Activated CD8-positive, alpha-beta memory T cell treated with anti-CD3 and anti-CD28 coated beads, Interleukin-2, amount 10 ng/mL, durations not matched to agents 7 days and 5 days (primary cell): Measurements from ENCODE around the gene MTPN. TPM values are rescaled to one million over a fixed set of nuclear protein-coding genes. Genes with fewer than 3 reads are reported as not detected.

ENCODE experiments used
- ATAC-seq: fragments of 150-1000 bp; cut with Tn5 transposase; one replicate; pipeline ENCODE4 v1.10.0; 2021; ENCODE audit warnings: moderate library complexity
- CTCF ChIA-PET: fragments of 350-600 bp; sonication (Branson Sonifier 250); formaldehyde crosslinking; loops from one replicate; lab custom pipeline; 2021; ENCODE audit warnings: antibody characterized with exemption; lab: Charles Lee
- DNase-seq: peaks from one replicate; pipeline ENCODE4 v3.0.0-alpha.2; 2020
- H3K27ac Mint-ChIP-seq: one replicate; pipeline ENCODE4 v1.8.0; 2021; ENCODE audit warnings: mild to moderate bottlenecking, mixed read lengths
- H3K27me3 Mint-ChIP-seq: one replicate; pipeline ENCODE4 v1.8.0; 2021; ENCODE audit warnings: mixed read lengths
- H3K36me3 Mint-ChIP-seq: one replicate; pipeline ENCODE4 v1.8.0; 2021; ENCODE audit warnings: mild to moderate bottlenecking, mixed read lengths
- H3K4me1 Mint-ChIP-seq: one replicate; pipeline ENCODE4 v1.8.0; 2021; ENCODE audit warnings: mixed read lengths
- H3K4me3 Mint-ChIP-seq: one replicate; pipeline ENCODE4 v1.8.0; 2021; ENCODE audit warnings: mild to moderate bottlenecking, moderate library complexity, mixed read lengths
- H3K9me3 Mint-ChIP-seq: one replicate; pipeline ENCODE4 v1.8.0; 2022; ENCODE audit warnings: low read depth, mixed read lengths
- total RNA-seq, 2 experiments: library from RNA; stranded (reverse); gene quantifications; one replicate each; pipeline ENCODE4 v1.2.3, GENCODE V29; 2021

Gene MTPN
- total RNA-seq, 2 experiments from 2014 or later, result 86.1 to 109 TPM

DNA sequence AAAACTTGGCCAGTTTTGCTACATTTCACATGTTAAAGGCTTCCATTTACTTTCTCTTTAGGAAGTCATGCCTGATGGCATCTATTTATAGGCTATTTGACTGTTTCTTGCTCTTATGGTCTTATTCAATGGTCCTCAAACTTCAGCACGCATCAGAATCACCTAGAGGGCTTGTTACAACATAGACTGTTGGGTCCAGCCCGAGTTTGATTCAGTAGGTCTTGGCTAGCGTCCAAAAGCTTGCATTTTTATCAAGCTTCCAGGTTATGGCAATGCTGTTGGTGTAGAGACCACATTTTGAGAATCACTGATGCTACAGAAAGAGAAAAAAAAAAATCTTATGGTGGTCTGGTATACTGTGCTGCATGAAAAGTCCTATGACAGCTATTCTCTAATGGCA is 51.9 kb downstream of the MTPN start:
- ATAC-seq, result no peak
- Mint-ChIP-seq H3K4me3 (no peak overlapping the region), H3K27ac (no peak overlapping the region), H3K9me3 (no peaks in the 10 kb centered on the region), H3K4me1 (peaks cover 2% of the 10 kb centered on the region), H3K27me3 (no peaks in the 10 kb centered on the region), H3K36me3 (peaks cover 22% of the 10 kb centered on the region)
- CTCF ChIA-PET, result no interaction called here
- DNase-seq, result no peak

DNA sequence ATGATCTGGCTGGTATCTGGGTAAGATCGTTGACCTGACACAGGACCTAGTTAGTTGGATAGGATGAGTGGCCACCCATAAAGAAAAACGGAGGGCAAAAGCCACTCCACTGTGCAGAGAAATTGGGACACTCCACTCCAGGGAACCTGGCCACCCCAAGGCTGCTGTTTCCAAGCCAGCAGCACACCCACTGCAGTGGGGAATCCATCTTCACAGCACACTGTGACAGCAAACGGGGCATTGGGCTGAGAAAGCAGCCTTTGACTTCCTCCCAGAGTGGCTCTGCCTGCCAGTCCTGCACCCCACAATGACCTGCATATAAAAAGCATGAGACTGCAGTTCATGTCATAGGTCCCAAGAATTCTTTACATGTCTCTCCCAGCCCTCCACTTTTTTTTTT is 52.9 kb downstream of the MTPN start:
- DNase-seq (no peak), ATAC-seq (no peak)
- Mint-ChIP-seq H3K27me3 (no peaks in the 10 kb centered on the region), H3K9me3 (no peaks in the 10 kb centered on the region), H3K27ac (no peak overlapping the region), H3K36me3 (peaks cover 17% of the 10 kb centered on the region), H3K4me1 (peaks cover 2% of the 10 kb centered on the region), H3K4me3 (no peak overlapping the region)
- CTCF ChIA-PET, result no interaction called here

GRCh38 chr7:135922263-135922662 is 54.9 kb downstream of the MTPN start:
- DNase-seq (no peak), ATAC-seq (no peak)
- H3K9me3 Mint-ChIP-seq, result no peaks in the 10 kb centered on the region
- no peak overlapping the region for H3K4me3 Mint-ChIP-seq
- no peaks in the 10 kb centered on the region for H3K27me3 Mint-ChIP-seq
- H3K36me3 Mint-ChIP-seq, result peaks cover 8% of the 10 kb centered on the region
- CTCF ChIA-PET, result no interaction called here
- H3K27ac Mint-ChIP-seq, result no peak overlapping the region
- peaks cover 2% of the 10 kb centered on the region for H3K4me1 Mint-ChIP-seq

DNA sequence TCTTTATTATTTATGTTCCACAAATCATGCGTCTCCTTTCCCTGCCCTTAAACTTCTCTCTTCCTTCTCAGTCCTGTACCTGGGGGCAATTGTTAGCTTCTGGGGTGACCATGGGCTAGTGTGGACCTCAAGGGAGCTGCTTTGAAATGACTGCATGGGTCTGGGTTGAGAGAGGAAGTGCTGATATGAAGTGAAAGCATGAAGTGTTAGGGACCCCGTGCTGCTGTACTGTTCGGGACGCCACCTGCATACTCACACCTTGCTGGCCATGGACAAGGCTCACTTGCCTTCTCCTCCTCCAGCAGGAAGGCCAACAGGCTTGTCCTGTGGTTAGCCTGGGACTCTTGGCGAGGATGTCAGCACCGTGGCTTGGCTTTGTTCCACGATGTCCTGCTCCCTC is 56.7 kb downstream of the MTPN start:
- DNase-seq, result no peak
- no peak for ATAC-seq
- Mint-ChIP-seq H3K36me3 (no peaks in the 10 kb centered on the region), H3K4me1 (peaks cover 2% of the 10 kb centered on the region), H3K9me3 (no peaks in the 10 kb centered on the region), H3K27ac (no peak overlapping the region), H3K27me3 (no peaks in the 10 kb centered on the region), H3K4me3 (no peak overlapping the region)
- CTCF ChIA-PET, result no interaction called here

DNA sequence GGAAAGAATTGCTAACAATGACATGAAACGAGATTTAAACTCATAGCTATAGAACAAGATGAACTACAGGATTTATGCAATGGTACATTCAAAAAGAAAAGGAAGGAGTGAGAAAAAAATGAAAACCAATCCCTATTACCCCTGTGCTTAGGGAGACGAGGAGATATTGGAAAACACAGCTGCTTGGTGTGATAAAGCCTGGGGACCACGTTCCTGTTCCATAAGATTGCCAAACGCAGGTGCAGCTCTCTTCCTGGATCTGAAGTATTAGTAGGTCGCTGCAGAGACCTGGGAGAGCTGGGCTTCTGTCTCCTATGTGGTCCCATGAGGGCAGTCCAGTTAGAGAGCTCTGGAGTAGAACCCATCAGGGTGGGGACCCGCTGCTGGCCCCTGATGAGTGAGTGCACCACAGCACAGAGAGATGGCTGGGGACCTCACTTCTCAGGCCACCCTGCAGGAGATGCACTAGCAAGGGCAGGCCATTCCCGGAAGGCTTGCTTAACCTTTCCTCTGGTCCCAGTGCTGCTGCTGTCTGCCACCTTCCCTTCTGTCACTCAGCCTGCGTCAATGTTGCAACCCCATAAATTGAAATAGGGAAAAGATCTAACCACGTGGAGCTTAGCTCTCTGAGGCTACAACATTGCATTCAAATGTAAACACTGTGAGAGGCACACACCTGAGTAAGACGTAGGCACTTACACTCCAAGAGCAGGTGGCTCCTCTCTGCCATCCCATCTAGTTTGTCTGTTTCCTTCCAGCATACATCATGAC is 57.9 kb downstream of the MTPN start:
- no peak for DNase-seq
- Mint-ChIP-seq H3K4me1 (peaks cover 2% of the 10 kb centered on the region), H3K27ac (no peak overlapping the region), H3K4me3 (no peak overlapping the region), H3K9me3 (no peaks in the 10 kb centered on the region), H3K36me3 (no peaks in the 10 kb centered on the region), H3K27me3 (no peaks in the 10 kb centered on the region)
- CTCF ChIA-PET, result no interaction called here
- no peak for ATAC-seq

GRCh38 chr7:135918134-135918533 is 59.0 kb downstream of the MTPN start:
- ATAC-seq, result no peak
- Mint-ChIP-seq H3K27ac (no peak overlapping the region), H3K4me1 (peaks cover 2% of the 10 kb centered on the region), H3K36me3 (no peaks in the 10 kb centered on the region), H3K27me3 (no peaks in the 10 kb centered on the region), H3K9me3 (no peaks in the 10 kb centered on the region), H3K4me3 (no peak overlapping the region)
- CTCF ChIA-PET, result no interaction called here
- DNase-seq, result no peak

DNA sequence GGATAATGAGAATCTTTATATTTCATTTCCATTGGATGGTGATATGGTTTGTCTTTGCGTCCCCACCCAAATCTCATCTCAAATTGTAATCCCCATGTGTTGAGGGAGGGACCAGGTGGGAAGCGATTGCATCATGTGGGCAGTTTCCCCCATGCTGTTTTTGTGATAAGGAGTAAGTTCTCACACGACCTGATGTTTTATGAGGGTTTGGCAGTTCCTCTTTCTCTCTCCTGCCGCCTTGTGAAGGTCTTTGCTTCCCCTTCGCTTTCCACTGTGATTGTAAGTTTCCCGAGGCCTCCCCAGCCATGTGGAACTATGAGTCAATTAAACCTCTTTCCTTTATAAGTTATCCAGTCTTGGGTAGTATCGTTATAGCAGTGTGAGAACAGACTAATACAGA is 59.4 kb downstream of the MTPN start:
- no peaks in the 10 kb centered on the region for H3K36me3 Mint-ChIP-seq
- H3K4me3 Mint-ChIP-seq, result no peak overlapping the region
- no peak overlapping the region for H3K27ac Mint-ChIP-seq
- H3K27me3 Mint-ChIP-seq, result no peaks in the 10 kb centered on the region
- DNase-seq, result no peak
- peaks cover 2% of the 10 kb centered on the region for H3K4me1 Mint-ChIP-seq
- CTCF ChIA-PET, result no interaction called here
- no peaks in the 10 kb centered on the region for H3K9me3 Mint-ChIP-seq
- no peak for ATAC-seq

GRCh38 chr7:135914346-135914745 is 62.8 kb downstream of the MTPN start:
- CTCF ChIA-PET, result no interaction called here
- Mint-ChIP-seq H3K27me3 (no peaks in the 10 kb centered on the region), H3K36me3 (no peaks in the 10 kb centered on the region), H3K4me3 (no peak overlapping the region), H3K9me3 (no peaks in the 10 kb centered on the region), H3K27ac (no peak overlapping the region), H3K4me1 (no peaks in the 10 kb centered on the region)
- DNase-seq (no peak), ATAC-seq (no peak)

DNA sequence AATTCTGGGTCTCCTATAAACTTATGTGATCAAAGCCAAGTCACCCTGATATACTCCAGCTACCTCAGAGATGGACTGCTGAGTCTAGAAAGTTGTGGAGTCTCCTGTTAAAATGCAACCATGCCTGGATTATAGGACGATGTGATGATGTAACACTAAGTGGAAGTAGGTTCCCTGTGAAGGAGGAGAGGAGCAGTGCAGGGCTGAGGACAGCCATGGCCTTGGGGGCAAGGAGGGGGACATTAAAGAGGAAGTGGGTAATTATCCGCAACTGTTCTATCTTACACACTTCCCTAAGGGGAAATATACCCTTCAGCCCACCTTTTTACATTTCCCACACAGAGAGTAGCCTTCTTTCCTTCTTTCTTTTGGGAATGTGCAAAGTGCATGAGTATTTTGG is 63.8 kb downstream of the MTPN start:
- H3K27ac Mint-ChIP-seq, result no peak overlapping the region
- H3K4me1 Mint-ChIP-seq, result no peaks in the 10 kb centered on the region
- CTCF ChIA-PET, result no interaction called here
- no peaks in the 10 kb centered on the region for H3K36me3 Mint-ChIP-seq
- ATAC-seq (no peak), DNase-seq (no peak)
- H3K9me3 Mint-ChIP-seq, result no peaks in the 10 kb centered on the region
- H3K4me3 Mint-ChIP-seq, result no peak overlapping the region
- H3K27me3 Mint-ChIP-seq, result no peaks in the 10 kb centered on the region

DNA sequence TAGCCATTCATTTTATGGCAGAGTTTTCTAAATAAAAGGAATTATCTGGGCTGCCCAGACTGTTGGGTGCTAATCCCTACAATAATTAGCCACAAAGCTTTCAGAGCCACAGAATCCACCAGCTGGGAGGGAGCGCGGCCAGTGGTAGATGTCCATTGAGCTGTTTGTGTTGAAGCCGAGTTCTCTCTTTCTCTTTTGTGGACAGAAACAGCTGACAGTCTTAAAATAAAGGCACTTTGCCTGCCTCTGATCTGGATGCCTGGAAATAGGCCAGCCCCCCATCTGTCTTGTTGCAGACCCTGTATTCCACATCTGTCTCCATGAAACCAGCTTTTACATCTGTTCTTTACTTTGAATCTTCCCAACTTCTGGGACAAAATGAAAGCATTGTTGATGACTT is 66.1 kb downstream of the MTPN start:
- no peak for DNase-seq
- CTCF ChIA-PET, result no interaction called here
- Mint-ChIP-seq H3K4me3 (no peak overlapping the region), H3K36me3 (no peaks in the 10 kb centered on the region), H3K27me3 (no peaks in the 10 kb centered on the region), H3K4me1 (no peaks in the 10 kb centered on the region), H3K27ac (no peak overlapping the region), H3K9me3 (no peaks in the 10 kb centered on the region)
- no peak for ATAC-seq

DNA sequence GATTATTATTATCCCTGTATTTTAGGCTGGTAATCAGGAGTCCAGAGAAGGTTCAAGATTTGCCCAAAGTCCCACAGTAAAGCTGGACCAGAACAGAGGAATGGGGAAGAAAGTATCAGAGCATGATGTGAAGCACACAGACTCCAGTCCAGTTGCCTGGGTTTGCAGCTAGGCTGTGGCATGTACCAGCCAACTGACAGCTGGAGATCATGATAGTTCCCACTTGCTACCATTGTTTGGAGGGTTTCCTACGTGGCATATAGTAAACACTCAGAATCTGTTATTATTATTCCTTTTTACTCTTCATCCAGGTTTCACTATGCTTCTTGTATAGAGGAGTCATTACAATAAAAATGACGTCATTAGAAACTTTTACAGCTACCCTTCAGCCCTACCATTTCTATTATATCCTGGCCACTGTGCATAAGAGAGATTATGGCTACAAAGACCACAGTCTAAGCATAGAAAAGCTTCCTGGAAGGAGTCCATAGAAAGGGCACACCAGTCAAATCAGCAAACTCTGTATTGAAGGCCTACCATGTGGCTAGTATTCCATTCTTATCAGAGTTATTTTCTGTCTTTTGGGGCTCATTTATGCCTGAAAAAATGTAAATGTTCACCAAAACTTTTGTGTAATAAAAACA is 66.6 kb downstream of the MTPN start:
- H3K27me3 Mint-ChIP-seq, result no peaks in the 10 kb centered on the region
- peaks cover 3% of the 10 kb centered on the region for H3K4me1 Mint-ChIP-seq
- H3K4me3 Mint-ChIP-seq, result no peak overlapping the region
- CTCF ChIA-PET, result no interaction called here
- H3K27ac Mint-ChIP-seq, result no peak overlapping the region
- no peaks in the 10 kb centered on the region for H3K9me3 Mint-ChIP-seq
- no peaks in the 10 kb centered on the region for H3K36me3 Mint-ChIP-seq
- DNase-seq (no peak), ATAC-seq (no peak)

DNA sequence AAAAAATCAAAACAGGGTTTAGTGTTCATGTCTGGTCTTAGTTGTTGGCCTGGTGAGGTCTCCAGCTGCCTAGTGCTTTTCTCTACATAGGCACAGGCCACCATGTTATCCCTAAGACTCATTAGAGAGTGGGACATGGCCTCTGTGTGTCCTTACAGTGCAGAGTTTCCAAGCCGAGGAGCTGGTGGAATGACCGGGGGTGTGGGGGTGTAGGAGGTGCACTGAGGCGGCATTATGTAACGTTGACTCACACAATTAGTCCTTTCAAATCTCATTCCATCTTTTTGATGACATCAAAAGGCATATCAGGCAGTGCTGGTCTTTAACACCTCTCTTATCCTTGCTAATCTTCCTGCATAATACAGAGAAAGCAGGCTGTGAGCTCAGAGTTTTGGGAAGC is 71.3 kb downstream of the MTPN start:
- H3K27me3 Mint-ChIP-seq, result no peaks in the 10 kb centered on the region
- no peaks in the 10 kb centered on the region for H3K9me3 Mint-ChIP-seq
- no peak overlapping the region for H3K27ac Mint-ChIP-seq
- CTCF ChIA-PET, result interaction anchor here (0.9 kb wide), 1 partner anchor 90 kb away, joined by 3 read pairs; no protein-coding TSS in a partner anchor
- DNase-seq, result no peak
- H3K36me3 Mint-ChIP-seq, result no peaks in the 10 kb centered on the region
- ATAC-seq, result no peak
- no peak overlapping the region for H3K4me3 Mint-ChIP-seq
- peaks cover 14% of the 10 kb centered on the region for H3K4me1 Mint-ChIP-seq

DNA sequence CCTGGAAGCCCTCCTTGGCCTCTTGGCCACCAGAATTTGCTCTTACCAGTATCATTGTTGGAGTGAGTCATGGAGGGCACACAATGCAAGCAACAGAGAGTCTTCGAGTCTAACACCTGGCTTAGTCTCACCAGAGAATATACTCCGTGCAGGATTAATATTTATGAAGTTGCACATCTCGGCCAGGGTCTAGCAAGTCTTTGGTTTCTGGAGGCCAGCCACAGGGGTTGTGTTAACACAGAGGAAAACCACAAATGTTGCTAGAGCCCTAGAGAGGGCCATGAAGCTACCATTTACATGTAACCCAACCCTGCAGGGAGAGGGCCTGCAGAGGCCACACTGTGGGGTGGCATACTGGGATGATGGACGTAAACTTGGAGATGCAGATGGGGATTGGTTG is 71.8 kb downstream of the MTPN start:
- H3K4me1 Mint-ChIP-seq, result peaks cover 14% of the 10 kb centered on the region
- no peaks in the 10 kb centered on the region for H3K9me3 Mint-ChIP-seq
- no peak overlapping the region for H3K4me3 Mint-ChIP-seq
- no peaks in the 10 kb centered on the region for H3K36me3 Mint-ChIP-seq
- H3K27ac Mint-ChIP-seq, result no peak overlapping the region
- ATAC-seq (no peak), DNase-seq (no peak)
- CTCF ChIA-PET, result interaction anchor here (0.9 kb wide), 1 partner anchor 90 kb away, joined by 3 read pairs; no protein-coding TSS in a partner anchor
- H3K27me3 Mint-ChIP-seq, result no peaks in the 10 kb centered on the region

GRCh38 chr7:135904282-135904681 is 72.9 kb downstream of the MTPN start:
- no peak for DNase-seq
- Mint-ChIP-seq H3K36me3 (no peaks in the 10 kb centered on the region), H3K4me3 (no peak overlapping the region), H3K4me1 (peaks cover 16% of the 10 kb centered on the region), H3K9me3 (no peaks in the 10 kb centered on the region), H3K27me3 (no peaks in the 10 kb centered on the region), H3K27ac (no peak overlapping the region)
- ATAC-seq, result no peak
- CTCF ChIA-PET, result no interaction called here
